Neural progenitor cell (in vitro differentiated cells): ENCODE results near the gene RND1.

ENCODE experiments used
- EZH2phosphoT487 ChIP-seq: fragments of 200-600 bp; sonication (generic); IDR thresholded peaks from 2 replicates; pipeline ENCODE4 v1.6.1; 2017; ENCODE audit warnings: antibody characterized with exemption
- TF ChIP-seq, protein P1 (sequence below): fragments of 200-600 bp; sonication (generic); IDR thresholded peaks from 2 replicates; pipeline ENCODE4 v1.5.1; 2017; ENCODE audit warnings: antibody characterized with exemption, mild to moderate bottlenecking

DNA sequence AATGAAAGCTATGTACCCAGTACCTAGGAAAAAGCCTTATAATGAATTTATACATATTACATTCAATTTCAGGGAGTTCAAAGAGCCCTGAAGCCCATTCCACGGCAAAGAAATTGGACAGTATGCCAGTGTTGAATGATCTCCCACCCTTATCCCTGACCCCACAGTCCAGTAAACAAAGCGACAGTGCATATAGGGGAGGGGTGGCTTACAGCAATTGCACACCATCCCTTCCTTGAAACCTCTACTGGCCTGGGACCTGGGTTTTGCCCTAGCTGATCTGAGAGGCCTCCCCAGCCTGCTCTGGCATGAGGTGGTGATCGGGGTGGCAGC is 17.3 kb upstream of the RND1 start:
- TF ChIP-seq, protein P1, sequence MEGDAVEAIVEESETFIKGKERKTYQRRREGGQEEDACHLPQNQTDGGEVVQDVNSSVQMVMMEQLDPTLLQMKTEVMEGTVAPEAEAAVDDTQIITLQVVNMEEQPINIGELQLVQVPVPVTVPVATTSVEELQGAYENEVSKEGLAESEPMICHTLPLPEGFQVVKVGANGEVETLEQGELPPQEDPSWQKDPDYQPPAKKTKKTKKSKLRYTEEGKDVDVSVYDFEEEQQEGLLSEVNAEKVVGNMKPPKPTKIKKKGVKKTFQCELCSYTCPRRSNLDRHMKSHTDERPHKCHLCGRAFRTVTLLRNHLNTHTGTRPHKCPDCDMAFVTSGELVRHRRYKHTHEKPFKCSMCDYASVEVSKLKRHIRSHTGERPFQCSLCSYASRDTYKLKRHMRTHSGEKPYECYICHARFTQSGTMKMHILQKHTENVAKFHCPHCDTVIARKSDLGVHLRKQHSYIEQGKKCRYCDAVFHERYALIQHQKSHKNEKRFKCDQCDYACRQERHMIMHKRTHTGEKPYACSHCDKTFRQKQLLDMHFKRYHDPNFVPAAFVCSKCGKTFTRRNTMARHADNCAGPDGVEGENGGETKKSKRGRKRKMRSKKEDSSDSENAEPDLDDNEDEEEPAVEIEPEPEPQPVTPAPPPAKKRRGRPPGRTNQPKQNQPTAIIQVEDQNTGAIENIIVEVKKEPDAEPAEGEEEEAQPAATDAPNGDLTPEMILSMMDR, result no peak
- TF ChIP-seq EZH2phosphoT487, result no peak
